ENCODE data around the gene RAD21L1.

DNA sequence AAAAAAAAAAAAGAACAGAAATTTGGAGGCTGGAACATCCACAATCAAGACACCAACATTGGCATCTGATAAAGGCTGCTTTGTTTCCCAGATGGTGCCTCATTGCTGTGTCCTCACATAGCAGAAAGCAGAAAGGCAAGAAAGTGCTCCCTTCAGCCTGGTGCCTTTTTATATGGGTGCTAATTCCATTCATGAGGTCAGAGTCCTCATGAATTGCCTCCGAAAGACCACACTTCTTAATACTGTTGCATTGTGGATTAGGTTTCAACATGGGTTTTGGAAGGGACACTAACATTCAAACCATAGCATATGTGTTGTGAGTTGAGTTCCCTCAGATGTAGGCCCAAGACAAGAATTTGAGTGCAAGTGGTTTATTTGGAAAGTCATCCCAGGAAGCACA is 30.6 kb upstream of the RAD21L1 start:
- TF ChIP-seq, protein P1, sequence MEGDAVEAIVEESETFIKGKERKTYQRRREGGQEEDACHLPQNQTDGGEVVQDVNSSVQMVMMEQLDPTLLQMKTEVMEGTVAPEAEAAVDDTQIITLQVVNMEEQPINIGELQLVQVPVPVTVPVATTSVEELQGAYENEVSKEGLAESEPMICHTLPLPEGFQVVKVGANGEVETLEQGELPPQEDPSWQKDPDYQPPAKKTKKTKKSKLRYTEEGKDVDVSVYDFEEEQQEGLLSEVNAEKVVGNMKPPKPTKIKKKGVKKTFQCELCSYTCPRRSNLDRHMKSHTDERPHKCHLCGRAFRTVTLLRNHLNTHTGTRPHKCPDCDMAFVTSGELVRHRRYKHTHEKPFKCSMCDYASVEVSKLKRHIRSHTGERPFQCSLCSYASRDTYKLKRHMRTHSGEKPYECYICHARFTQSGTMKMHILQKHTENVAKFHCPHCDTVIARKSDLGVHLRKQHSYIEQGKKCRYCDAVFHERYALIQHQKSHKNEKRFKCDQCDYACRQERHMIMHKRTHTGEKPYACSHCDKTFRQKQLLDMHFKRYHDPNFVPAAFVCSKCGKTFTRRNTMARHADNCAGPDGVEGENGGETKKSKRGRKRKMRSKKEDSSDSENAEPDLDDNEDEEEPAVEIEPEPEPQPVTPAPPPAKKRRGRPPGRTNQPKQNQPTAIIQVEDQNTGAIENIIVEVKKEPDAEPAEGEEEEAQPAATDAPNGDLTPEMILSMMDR (IDR thresholded peaks at IDR 0.05 in 8 of 11, conservative IDR thresholded peaks at IDR 0.05 in 3 of 11): no peak
- no peak for TF ChIP-seq POLR2A (IDR thresholded peaks at IDR 0.05)

Measured in spleen (tissue), 7 donors.